ENCODE results near the gene LIPN. TPM values are rescaled to one million over a fixed set of nuclear protein-coding genes. Genes with fewer than 3 reads are reported as not detected.

The LIPN gene
- total RNA-seq, 1 experiment from 2014 or later: not detected

DNA sequence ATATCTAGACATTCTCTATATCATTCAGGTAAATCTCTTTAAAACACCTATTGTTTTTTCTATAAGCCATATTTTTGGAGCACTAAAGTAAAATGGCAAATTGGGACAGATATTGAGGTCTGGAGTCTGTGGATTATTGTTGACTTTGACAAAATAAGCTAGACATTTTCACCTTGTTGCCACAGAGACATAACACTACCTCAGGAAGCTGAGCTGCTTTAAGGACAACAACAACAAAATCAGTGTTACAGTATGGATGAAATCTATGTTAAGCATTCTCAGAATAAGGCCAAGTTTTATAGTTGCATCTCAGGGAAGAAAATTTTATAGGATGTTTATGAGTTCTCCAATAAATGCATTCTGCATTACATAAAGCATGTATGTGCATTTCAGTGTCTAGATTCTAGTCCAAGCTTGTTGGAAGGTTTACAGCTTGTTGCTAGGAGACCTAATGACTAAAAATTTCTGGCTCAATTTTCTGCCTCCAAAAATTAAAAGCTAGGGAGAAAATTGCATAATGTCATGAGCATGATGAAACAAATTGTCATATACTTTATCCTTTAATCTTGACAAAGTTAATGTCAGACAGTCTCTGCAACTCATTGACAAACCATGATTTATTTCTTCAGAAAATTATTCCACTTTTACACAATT is 61.1 kb downstream of the LIPN start:
- H3K4me3 ChIP-seq (ENCODE audit: low read length): no peak overlapping the region
- no peak overlapping the region for H3K4me2 ChIP-seq (ENCODE audit: low read depth, low read length, poor library complexity, severe bottlenecking)
- no peaks in the 10 kb centered on the region for H3K36me3 ChIP-seq (ENCODE audit: insufficient read depth, low read length)
- no peaks in the 10 kb centered on the region for H3K9me3 ChIP-seq (ENCODE audit: low read length)
- no peaks in the 10 kb centered on the region for H3K9me2 ChIP-seq (replicated peaks; ENCODE audit: insufficient read depth, low read length)
- no peak overlapping the region for H3K27ac ChIP-seq (ENCODE audit: low read length)
- H4K20me1 ChIP-seq (ENCODE audit: insufficient read depth, low read depth, low read length): no peaks in the 10 kb centered on the region
- H3K9ac ChIP-seq (ENCODE audit: low read length): no peak overlapping the region
- H2AFZ ChIP-seq (ENCODE audit: low read length): no peak overlapping the region
- no peaks in the 10 kb centered on the region for H3K4me1 ChIP-seq (ENCODE audit: low read length)
- H3K79me2 ChIP-seq (ENCODE audit: low read length): no peaks in the 10 kb centered on the region
- no peak for DNase-seq
- no peaks in the 10 kb centered on the region for H3K27me3 ChIP-seq (ENCODE audit: low read length)

DNA sequence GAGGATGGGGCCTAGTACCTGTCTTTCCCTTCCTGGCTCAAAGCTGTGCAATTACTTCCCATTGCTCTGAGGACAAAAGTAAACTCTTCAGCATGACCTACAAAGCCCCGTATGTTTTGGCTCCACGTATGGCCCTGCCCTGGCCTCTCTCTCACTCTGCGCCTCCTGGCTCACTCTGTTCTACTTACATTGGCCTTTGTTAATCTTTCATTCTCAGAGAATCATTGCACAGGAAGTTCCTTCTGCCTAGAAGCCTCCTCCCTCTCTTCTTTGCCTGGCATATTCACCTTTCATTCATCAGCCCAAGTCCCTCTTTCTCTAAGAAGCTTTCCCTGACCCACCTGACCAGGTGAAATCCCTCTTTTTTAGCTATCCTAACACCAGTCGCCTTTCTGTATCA is 66.6 kb downstream of the LIPN start:
- H3K9ac ChIP-seq (ENCODE audit: low read length): no peak overlapping the region
- no peaks in the 10 kb centered on the region for H3K9me3 ChIP-seq (ENCODE audit: low read length)
- no peak overlapping the region for H3K4me2 ChIP-seq (ENCODE audit: low read depth, low read length, poor library complexity, severe bottlenecking)
- H3K9me2 ChIP-seq (replicated peaks; ENCODE audit: insufficient read depth, low read length): no peaks in the 10 kb centered on the region
- no peaks in the 10 kb centered on the region for H4K20me1 ChIP-seq (ENCODE audit: insufficient read depth, low read depth, low read length)
- H3K4me3 ChIP-seq (ENCODE audit: low read length): no peak overlapping the region
- no peaks in the 10 kb centered on the region for H3K36me3 ChIP-seq (ENCODE audit: insufficient read depth, low read length)
- H3K4me1 ChIP-seq (ENCODE audit: low read length): no peaks in the 10 kb centered on the region
- no peaks in the 10 kb centered on the region for H3K27me3 ChIP-seq (ENCODE audit: low read length)
- DNase-seq: no peak
- no peak overlapping the region for H2AFZ ChIP-seq (ENCODE audit: low read length)
- no peak overlapping the region for H3K27ac ChIP-seq (ENCODE audit: low read length)
- no peaks in the 10 kb centered on the region for H3K79me2 ChIP-seq (ENCODE audit: low read length)

DNA sequence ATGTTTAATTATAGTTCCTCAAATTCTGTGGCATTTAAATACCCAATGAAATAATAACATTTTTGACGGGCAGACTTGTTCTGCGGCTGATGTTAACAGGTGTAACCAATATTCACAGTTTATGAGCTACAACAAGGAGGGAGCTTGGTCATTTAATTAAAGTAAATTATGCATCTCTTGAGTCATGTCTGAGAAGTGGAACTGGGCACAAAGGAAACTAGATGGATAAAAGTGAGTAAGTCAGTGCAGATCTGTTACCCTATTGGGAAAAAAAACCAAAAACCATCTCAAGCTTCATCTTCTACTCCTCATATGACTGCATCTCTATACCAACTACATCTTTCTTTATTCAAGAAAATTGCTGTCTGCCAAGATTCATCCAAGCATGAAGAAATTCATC is 67.9 kb downstream of the LIPN start:
- no peak overlapping the region for H2AFZ ChIP-seq (ENCODE audit: low read length)
- H3K27me3 ChIP-seq (ENCODE audit: low read length): no peaks in the 10 kb centered on the region
- H3K27ac ChIP-seq (ENCODE audit: low read length): no peak overlapping the region
- no peaks in the 10 kb centered on the region for H4K20me1 ChIP-seq (ENCODE audit: insufficient read depth, low read depth, low read length)
- no peaks in the 10 kb centered on the region for H3K9me2 ChIP-seq (replicated peaks; ENCODE audit: insufficient read depth, low read length)
- H3K4me2 ChIP-seq (ENCODE audit: low read depth, low read length, poor library complexity, severe bottlenecking): no peak overlapping the region
- DNase-seq: no peak
- no peaks in the 10 kb centered on the region for H3K79me2 ChIP-seq (ENCODE audit: low read length)
- H3K9ac ChIP-seq (ENCODE audit: low read length): no peak overlapping the region
- H3K4me1 ChIP-seq (ENCODE audit: low read length): peaks cover 2% of the 10 kb centered on the region
- no peak overlapping the region for H3K4me3 ChIP-seq (ENCODE audit: low read length)
- no peaks in the 10 kb centered on the region for H3K9me3 ChIP-seq (ENCODE audit: low read length)
- H3K36me3 ChIP-seq (ENCODE audit: insufficient read depth, low read length): no peaks in the 10 kb centered on the region

DNA sequence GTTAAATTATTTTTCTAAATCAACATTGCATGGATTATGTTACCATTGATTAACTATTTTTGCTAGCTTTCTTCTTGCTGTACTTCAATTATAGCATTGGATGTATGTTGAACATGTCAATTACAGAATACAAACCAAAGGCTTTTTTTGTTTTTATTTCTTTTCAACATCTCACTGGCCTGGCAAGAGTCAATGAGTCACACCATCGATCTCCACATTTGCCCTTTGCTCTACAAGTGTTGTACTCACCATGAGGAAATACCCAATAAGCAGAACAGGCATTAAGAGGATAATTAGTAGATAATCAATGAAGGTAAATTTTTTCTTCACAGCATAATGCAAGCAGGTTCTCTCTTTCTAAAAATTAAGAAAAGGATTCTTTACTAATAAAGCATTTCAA is 68.5 kb downstream of the LIPN start:
- Histone ChIP-seq H3K9ac (ENCODE audit: low read length) (no peak overlapping the region), H3K27ac (ENCODE audit: low read length) (no peak overlapping the region), H4K20me1 (ENCODE audit: insufficient read depth, low read depth, low read length) (no peaks in the 10 kb centered on the region), H3K36me3 (ENCODE audit: insufficient read depth, low read length) (no peaks in the 10 kb centered on the region), H3K4me3 (ENCODE audit: low read length) (no peak overlapping the region), H3K4me2 (ENCODE audit: low read depth, low read length, poor library complexity, severe bottlenecking) (no peak overlapping the region), H2AFZ (ENCODE audit: low read length) (no peak overlapping the region), H3K27me3 (ENCODE audit: low read length) (no peaks in the 10 kb centered on the region), H3K79me2 (ENCODE audit: low read length) (no peaks in the 10 kb centered on the region), H3K9me3 (ENCODE audit: low read length) (no peaks in the 10 kb centered on the region), H3K4me1 (ENCODE audit: low read length) (peaks cover 5% of the 10 kb centered on the region), H3K9me2 (replicated peaks; ENCODE audit: insufficient read depth, low read length) (no peaks in the 10 kb centered on the region)
- no peak for DNase-seq

Other genes with a start within 250 kb of the LIPN start
- not detected in 2 replicates for gene RNLS, start 176.7 kb upstream of the LIPN start, total RNA-seq (2014; rRNA removed; shearing (Covaris generic); ENCODE audit: low replicate concordance)
- gene LIPJ, start 173.3 kb upstream of the LIPN start, total RNA-seq (2014; rRNA removed; shearing (Covaris generic); ENCODE audit: low replicate concordance): not detected in 2 replicates
- 0.22 TPM in 1 of 2 replicates, not detected in the other for gene LIPF, start 95.6 kb upstream of the LIPN start, total RNA-seq (2014; rRNA removed; shearing (Covaris generic); ENCODE audit: low replicate concordance)
- not detected in 2 replicates for gene LIPK, start 53.8 kb upstream of the LIPN start, total RNA-seq (2014; rRNA removed; shearing (Covaris generic); ENCODE audit: low replicate concordance)
- gene LIPM, start 42.7 kb downstream of the LIPN start, total RNA-seq (2014; rRNA removed; shearing (Covaris generic); ENCODE audit: low replicate concordance): not detected in 2 replicates
- gene ANKRD22, start 91.8 kb downstream of the LIPN start, total RNA-seq (2014; rRNA removed; shearing (Covaris generic); ENCODE audit: low replicate concordance): not detected in 2 replicates
- gene STAMBPL1, start 120.2 kb downstream of the LIPN start, total RNA-seq (2014; rRNA removed; shearing (Covaris generic); ENCODE audit: low replicate concordance): 38.5 and 44.8 TPM in 2 replicates
- 0.61 and 1.3 TPM in 2 replicates for gene ACTA2, start 192.8 kb downstream of the LIPN start, total RNA-seq (2014; rRNA removed; shearing (Covaris generic); ENCODE audit: low replicate concordance)
- gene FAS, start 230.8 kb downstream of the LIPN start, total RNA-seq (2014; rRNA removed; shearing (Covaris generic); ENCODE audit: low replicate concordance): 68.5 and 91.9 TPM in 2 replicates

All from Karpas-422 (cell line).